Left forelimb (tissue), 1 donor: ENCODE data around the gene ZNF653.
A peak's percentile ranks its signal among the peaks of the same experiment; 100 is the strongest.

Experiments
- DNase-seq: peaks from one replicate; pipeline ENCODE4 v3.0.0-alpha.2; 2018; ENCODE audit warnings: low spot score

ZNF653 gene

GRCh38 chr19:11513946-11514345 lies 8.3 kb upstream of the ZNF653 start:
- DNase-seq: no peak

DNA sequence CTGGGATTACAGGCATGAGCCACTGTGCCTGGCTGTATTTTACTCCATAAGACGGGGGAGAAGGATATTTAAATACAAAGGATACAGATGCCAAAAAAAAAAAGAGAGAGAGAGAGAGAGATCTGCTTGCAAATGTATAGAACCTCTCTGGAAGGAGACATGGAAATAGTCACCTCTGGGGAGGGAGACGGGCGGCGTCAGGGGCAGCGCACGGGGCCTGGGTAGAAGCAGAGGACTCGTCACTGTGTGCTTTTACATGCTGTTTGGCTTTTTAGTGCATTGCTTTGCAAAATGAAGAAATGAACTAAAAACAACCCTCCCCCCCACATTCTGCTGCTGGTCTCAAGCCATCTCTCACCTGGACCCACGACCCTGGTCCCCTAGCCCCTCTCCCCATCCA lies 4.8 kb upstream of the ZNF653 start:
- DNase-seq: no peak

GRCh38 chr19:11507370-11508078 lies 1.9 kb upstream of the ZNF653 start:
- no peak for DNase-seq

DNA sequence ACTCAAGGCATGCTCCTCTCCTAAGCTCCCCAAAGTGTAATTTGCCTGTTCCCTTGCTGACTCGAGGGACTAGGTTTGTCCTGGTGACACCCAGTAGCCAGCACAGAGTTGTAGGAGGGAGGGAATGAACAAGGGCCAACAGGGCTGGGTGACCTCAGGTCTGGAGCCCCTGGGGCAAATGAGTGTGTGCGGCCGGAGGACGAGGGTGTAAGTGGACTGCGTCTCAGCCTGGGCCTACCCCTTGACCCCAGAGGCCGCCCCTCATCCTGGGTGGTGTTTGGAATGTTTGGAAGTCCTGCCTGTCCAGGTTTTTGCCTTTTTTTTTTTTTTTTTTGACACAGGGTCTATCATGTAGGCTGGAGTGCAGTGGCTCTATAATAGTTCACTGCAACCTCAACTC lies 1.3 kb upstream of the ZNF653 start:
- DNase-seq: no peak

- DNase-seq: no peak
These were observed 489 bp upstream of the ZNF653 start for GRCh38 chr19:11506101-11506555.

DNA sequence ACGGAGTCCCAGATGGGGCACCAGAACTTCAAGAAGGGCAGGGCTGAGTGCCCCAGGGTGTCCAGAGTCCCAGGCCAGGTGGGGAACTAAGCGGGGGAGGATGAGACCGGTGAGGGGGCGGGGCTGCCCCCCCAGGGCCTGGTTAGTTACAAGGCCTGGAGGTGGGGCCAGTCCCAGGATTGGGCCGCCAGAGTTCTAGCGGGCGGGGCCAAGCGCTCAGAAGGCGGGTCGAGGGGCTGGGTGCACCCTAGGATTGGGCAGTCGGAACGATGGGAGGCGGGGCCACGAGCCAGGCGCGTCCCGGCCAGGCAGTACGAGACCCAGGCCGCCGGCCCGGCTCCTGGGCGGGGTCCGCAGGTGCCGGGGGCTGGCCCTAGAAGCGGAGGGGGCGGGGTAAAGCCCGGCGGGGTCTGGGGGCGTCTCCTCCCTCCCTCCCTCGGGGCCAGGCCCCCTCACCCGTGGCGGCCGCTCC lies 571 bp downstream of the ZNF653 start:
- DNase-seq: peak; percentile 97

GRCh38 chr19:11504502-11505031 lies 1.1 kb downstream of the ZNF653 start:
- no peak for DNase-seq

GRCh38 chr19:11499890-11500420 lies 5.7 kb downstream of the ZNF653 start:
- DNase-seq: no peak

DNA sequence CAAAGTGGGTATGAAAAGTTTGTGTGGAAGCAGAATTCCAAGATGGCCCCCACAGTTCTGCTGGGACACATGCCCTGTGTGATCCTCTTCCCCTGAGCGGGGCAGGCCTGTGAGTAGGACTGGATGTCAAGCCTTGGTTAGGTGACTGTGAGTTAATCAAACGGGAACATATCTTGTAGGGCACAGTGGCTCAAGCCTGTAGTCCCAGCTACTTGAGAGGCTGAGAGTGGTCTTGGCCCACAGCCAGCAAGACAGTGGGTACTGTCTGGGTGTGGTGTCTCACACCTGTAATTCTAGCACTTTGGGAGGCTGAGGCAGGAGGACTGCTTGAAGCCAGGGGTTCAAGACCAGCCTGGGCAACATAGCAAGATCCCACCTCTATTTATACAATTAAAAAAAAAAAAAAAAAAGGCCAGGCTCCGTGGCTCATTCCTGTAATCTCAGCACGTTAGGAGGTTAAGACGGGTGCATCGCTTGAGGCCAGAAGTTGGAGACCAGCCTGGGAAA lies 6.4 kb downstream of the ZNF653 start:
- no peak for DNase-seq

DNA sequence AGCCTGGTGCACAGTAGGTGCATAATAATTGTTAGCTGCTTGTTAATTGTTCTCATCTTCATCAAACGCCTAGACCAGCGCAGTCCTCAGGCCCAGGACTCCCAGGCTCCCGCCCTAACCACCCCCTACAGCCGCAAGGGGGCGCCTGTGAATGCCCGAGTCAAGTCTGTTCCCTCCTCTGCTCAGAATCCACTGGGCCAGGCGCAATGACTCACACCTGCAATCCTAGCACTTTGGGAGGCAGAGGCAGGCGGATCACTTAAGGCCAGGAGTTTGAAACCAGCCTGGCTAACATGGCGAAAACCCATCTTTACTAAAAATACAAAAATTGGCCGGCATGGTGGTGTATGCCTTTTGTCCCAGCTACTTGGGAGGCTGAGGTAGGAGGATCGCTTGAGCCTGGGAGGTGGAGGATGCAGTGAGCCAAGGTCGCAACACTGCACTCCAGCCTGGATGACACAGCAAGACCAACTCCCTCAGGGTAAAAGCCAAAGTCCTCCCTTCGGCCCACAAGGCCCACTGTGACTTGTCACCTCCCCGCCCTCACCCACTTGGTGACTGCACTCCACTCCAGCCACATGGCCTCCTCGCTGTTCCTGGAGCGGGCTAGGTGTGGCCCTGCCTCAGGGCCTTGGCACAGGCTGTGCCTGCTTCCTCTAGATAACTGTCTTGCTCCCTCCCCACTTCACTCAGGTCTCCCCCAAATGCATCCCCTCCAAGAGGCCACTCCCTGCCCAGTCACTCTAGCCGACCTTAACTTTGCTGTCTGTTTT lies 9.1 kb downstream of the ZNF653 start:
- DNase-seq: no peak

DNA sequence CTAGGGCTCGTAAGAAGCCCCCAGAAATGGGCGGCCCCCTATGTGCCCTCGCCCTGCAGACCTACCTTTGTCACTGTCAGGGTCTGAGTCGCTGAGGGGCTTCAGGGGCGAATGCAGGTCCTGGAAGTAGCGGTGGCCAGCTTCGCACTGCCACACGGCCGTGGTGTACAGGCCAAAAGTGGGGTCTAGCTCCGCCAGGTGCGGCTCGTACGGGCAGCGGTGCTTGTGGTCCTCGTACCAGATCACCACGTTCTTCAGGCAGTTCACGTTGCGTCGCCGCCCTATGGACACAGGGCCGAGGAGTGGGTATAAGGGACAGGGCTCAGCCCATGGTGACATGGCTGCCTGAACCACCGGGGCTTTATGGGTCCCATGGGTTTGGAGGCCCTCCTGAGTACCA lies 9.8 kb downstream of the ZNF653 start:
- no peak for DNase-seq

- DNase-seq: no peak
These were observed 10.2 kb downstream of the ZNF653 start for GRCh38 chr19:11495481-11495880.

DNA sequence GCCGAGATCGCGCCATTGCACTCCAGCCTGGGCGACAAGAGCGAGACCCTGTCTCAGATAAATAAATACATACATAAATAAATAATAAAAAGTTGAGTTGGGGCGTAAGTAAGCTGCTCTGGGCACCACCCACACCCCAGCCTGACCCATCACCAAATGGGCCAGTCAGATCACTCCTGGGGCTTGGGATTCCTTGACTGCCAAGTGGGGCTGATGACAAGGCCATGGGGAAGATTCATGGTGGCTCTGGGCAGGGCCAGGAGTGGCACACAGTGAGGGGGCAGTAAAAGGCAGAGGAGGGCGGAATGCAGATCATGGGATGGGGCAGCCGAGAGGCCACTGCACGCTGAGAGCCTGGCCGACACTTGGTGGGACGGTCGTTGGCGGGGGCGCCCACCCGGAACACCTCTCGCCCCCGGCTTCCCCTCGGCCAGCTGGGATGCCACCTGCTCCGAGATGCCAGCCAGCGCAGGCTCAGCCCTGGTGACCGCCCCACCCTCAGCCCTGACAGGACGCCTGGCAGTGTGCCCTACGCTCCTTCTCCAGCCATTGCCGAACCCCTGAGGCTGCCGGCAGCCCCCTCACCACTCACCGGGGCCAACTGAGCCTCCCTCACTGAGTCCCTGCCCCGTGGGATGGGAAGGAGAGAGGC lies 10.9 kb downstream of the ZNF653 start:
- DNase-seq: no peak

DNA sequence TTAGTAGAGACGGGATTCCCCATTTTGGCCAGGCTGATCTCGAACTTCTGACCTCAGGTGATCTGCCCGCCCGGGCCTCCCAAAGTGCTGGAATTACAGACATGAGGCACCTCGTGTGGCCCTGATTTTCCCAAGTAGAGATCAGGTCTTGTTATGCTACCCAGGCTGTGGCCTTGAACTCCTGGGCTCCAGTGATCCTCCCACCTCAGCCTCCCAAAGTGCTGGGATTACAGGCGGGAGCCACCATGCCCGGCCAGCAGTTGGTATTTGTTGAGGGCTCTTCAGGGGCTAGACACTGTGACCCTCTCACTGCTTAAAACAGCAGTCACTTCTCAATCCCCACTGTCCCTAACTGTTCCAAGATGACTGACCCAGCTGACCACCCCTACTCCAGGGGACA lies 16.3 kb downstream of the ZNF653 start:
- no peak for DNase-seq

- DNase-seq: no peak
These were observed 18.8 kb downstream of the ZNF653 start for GRCh38 chr19:11486661-11487503.

DNA sequence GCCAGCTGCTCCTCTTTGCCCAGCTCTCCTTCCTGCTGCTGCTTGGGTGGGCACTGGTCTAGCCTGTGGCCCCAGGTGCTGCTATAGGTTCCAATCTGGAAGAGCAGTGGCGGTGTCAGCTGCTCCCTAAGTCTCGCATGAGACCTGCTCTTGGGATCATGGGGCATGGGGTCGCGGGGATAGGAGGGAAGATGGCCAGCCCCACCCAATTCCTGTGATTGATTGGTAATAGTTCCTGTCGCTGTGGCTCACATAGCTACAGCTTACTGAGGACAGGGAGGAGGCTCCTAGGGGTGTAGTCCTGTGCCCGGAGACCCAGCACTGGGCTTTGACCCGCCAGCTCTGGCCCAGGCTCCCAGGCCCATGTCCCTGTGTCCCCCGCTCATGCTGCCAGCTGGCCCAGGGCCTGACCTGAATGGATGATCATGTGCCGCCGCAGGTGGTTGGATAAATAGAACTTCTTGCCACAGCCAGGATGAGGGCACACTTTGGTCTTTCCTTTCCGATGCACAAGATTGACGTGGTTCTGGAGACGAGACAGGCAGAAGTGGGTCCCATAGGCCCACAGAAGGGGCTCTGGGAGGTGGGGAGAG lies 20.3 kb downstream of the ZNF653 start:
- no peak for DNase-seq

DNA sequence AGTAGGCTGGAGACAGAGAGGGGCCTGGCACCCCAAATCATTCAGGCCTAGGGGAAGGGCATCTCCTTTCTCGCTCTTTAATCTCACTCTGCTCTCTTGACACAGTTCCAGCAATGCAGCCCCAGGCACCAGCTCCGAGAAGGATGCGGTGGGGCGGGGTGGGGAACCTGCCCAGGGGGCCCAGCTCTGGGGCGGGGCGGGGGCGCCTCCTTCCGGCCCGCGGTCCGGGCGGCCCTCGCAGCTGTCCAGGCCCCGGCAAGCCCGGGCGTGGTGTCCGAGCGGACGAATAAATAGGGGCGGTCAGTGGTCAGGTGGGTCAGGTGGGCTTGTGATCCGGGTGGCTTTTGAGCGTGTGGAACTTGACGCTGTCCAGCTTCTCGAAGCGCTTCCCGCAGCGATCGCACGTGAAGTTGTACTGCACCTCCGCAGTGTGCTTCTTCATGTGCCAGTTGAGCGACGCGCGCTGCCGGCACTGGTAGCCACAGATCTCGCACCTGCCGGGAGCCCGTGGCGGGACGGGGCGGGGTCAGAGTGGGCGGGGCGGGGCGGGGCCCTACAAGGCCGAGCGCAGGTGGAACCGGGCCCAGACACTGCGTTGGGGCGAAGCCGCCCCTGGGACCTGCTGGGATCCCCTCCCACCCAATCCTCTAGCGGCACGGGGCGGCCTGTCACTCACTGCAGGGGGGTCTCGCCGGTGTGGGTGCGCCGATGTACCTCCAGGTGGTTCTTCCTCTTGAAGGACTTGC lies 22.1 kb downstream of the ZNF653 start:
- no peak for DNase-seq

DNA sequence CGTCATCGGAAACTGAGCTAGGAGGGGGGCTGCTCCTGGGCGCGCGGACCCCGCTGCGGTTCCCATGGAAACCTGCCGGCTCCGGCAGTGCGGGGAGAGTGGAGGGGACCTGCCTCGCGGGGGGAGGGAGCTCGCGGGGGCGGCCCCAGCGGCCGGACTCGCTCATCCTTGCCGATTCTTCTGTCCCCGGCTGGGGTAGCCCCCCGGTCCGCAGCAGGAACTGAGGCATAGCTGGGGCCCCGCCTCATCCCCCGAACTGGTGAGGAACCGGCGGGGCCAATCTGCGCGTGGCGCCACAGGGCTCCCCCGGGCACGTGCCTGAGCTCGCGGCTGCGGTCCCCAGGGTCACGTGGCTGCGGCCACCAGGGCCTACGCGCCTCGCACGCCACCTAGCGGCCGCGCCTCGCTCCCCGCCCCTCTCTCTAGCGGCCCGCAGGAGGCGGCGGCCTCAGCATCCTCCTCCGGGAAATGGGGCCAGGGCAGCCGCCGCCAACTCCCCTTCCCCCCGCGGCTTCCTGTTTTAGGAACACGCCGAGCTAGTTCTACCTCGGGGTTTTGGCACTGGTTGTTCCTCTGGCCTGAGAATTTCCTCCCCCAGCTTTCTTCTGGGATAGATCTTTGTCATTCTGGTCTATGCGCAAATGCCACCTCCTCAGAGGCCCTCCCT lies 23.1 kb downstream of the ZNF653 start:
- DNase-seq: peak; percentile 82
